Measurements from ENCODE around the gene INSL3. TPM values are rescaled to one million over a fixed set of nuclear protein-coding genes. Genes with fewer than 3 reads are reported as not detected.

Gene INSL3, protein sequence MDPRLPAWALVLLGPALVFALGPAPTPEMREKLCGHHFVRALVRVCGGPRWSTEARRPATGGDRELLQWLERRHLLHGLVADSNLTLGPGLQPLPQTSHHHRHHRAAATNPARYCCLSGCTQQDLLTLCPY
- polyA plus RNA-seq (2012; ENCODE audit: insufficient read depth, insufficient read length) = 1.2 TPM

- no peak within 1 kb of the TSS for H3K4me3 ChIP-seq (ENCODE audit: low read length)
- DNase-seq (ENCODE audit: low read depth, low spot score) = no peak
Measured at GRCh38 chr19:17821190-17821589, at the start of gene INSL3. INSL3 (minus strand) TSS chr19:17821519; CDS start chr19:17821506, 13 bp downstream.

DNA sequence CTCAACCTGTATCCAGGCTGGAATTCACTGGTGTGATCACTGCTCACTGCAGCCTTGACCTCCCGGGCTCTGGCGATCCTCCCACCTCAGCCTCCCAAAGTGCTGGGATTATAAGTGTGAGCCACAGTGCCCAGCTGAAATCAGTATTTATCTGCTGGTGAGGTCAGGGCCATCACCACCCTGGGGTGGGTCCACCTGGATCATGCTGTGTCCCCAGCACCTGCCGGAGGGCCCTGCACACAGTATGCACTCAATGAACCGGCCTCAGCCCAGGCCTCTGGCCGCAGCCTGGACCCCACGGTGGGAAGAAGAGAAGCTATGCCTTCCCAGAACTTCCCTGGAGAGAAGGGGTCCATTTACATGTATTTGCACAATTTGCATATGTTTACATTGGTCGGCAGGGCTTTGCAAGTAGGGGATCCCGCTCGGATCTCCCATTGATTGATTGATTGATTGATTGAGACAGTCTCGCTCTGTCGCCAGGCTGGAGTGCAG lies 47.8 kb upstream of the INSL3 start:
- DNase-seq (ENCODE audit: low read depth, low spot score) = no peak
- H3K4me3 ChIP-seq (ENCODE audit: low read length) = no peak overlapping the region

DNA sequence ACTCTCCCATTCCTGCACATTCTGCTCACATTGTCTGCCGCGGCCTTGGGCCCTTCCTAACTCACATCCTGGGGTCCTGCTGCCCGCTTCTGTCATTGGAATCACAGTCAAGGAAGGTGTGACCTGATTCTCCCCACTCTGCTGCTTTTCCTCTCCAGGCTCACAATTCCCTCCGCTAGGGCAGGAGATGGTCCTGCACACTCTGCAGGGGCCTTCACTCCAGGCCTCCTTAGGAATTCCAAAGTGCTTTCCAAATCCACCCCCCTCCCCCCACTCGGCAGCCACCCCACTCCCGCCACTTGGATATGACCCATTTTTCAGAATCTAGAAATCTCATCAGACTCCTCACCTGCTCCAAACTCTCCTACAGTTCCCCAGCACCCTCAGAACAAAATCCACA lies 47.4 kb upstream of the INSL3 start:
- no peak for DNase-seq (ENCODE audit: low read depth, low spot score)
- H3K4me3 ChIP-seq (ENCODE audit: low read length) = no peak overlapping the region

- no peak overlapping the region for H3K4me3 ChIP-seq (ENCODE audit: low read length)
- DNase-seq (ENCODE audit: low read depth, low spot score) = no peak
Measured at GRCh38 chr19:17866964-17867486, 45.7 kb upstream of the INSL3 start.

DNA sequence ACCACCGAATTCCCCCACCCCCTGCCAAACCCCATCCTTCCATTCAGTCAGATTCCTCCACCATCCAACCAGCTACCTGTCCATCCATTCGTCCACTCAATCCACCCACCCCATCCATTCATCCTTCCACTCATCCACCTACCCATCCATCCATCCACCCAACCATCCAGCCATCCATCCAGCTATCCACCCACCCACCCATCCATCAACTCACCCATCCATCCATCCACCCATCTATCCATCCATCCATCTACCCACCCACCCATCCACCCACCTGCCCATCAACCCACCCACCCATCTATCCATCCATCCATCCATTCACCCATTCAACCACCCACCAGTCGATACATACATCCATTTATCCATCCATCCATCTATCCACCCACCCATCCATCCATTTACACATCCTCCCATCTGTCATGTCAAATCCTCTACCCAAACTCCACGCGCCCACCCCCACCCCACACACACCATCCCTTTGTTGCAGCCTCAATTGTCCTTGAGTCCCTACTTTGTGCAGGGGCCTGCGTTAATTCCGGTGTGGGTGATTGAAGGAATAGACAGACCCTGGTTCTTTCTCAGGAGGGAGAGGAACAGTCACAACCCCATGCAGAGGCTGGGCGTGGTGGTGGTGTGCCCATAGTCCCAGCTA lies 45.1 kb upstream of the INSL3 start:
- DNase-seq (ENCODE audit: low read depth, low spot score) = no peak

DNA sequence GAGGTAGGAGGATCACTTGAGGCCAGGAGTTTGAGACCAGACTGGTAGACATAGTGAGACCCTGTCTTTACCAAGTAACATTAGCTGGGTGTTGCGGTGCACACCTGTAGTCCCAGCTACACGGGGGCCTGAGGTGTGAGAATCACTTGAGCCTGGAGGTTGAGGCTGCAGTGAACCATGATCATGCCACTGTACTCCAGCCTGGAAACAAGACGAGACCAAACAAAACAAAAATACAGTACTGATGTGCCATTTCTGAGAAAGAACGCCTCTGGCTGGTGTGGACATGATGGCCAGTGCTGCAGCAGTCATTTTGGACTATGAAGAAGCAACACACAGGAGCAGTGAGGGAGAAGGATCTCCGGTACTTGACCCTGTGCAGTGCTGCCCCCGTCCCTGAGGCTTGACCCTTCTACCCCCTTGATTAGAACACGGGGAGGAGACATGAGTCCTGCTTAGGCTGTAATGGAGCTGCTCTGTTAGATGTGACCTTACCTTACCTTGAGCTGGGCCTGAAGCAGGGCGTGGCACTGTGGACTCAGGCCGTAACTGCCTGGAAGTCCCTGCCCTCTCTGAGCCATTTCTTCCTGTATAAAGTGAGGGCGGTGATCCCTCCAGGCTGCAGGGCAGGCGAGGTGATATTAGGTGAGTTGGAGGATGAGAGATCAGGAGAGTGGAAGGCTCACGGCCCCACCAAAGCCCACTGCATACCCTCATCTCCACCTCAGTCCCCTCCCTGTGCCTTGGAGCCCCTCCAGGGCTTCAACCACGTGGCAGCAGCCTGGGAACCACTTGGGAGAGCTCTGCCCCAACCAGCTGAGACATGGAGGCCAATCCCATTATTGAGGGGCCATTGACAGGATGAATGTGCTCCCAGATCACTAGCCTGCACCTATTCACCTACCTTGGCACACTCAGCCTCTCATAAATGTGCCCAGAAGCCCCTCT lies 44.3 kb upstream of the INSL3 start:
- no peak for DNase-seq (ENCODE audit: low read depth, low spot score)
- H3K4me3 ChIP-seq (ENCODE audit: low read length) = no peak overlapping the region

More for the DNA sequence above, 45.1 kb upstream of the INSL3 start:
- no peak overlapping the region for H3K4me3 ChIP-seq (ENCODE audit: low read length)

DNA sequence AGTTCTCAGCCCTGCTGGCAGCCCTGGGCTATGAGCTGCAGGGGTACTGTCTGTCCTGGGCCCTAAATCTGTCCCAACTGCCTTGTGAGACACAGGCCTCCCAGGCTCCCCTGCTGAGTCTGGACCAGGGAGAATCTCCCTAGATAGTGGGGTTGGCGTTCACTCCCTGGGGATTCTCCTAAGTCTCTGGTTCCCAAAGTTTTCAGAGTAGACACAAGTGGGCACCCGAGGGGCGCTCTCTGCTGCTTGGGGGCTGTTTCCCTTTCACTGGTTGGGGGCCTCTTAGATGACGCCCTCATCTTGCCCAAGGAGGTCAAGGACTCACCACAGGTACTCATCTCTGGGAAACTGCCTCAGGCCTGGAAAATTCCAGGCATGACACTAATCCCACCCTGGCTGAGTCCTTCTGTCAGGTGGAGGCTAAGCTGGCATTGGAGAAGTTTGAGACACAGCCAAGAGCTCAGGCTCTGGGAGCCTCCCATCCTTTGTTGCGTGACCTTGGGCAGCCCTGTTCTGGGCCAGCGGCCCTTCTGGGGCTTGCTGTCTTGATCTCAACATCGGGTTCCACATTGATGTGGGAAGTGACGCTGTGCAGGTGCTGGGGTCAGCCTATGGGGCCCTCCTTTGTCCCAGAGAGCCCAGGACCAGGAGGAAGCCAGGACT lies 42.3 kb upstream of the INSL3 start:
- no peak for DNase-seq (ENCODE audit: low read depth, low spot score)
- H3K4me3 ChIP-seq (ENCODE audit: low read length) = no peak overlapping the region

GRCh38 chr19:17862711-17863519 lies 41.6 kb upstream of the INSL3 start:
- no peak overlapping the region for H3K4me3 ChIP-seq (ENCODE audit: low read length)
- DNase-seq (ENCODE audit: low read depth, low spot score) = no peak

DNA sequence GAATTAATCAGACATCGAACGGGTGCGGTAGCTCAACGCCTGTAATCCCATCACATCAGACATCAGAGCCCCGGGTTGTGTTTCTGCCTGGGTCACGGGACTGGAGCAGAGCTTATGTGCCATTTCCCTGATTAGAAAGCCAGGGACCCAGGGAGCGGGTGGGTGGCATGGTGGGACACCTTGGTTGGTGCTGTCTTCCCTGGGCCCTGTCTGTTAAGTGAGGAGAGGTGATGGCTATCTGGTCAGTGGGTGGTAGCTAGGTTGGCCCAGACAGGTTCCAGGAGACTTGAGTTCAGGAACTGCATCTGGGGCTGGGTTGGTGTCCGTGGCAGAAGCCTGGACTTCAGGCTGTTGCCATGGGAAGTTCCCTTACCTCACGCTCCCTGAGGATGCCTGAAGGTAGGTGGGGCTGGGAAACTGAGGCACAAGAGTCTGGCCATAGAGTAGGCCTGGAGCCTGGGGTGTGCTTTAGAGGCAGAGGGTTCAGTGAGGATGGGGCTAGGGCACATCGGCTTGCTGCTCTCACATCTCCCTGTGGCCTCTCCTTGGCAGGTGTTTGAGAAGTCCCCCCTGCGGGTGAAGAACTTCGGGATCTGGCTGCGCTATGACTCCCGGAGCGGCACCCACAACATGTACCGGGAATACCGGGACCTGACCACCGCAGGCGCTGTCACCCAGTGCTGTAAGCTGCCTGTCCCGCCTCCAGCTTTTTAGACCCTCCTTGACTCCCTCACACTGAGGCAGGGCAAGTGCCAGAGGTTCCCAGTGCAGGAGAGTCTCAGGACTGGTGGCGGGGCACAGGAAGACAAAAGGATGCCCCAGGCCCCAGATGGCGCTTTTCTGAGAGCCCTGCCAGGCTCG lies 40.5 kb upstream of the INSL3 start:
- no peak for DNase-seq (ENCODE audit: low read depth, low spot score)
- peak overlapping the region; percentile 100 for H3K4me3 ChIP-seq (ENCODE audit: low read length)

- peak overlapping the region; percentile 100 for H3K4me3 ChIP-seq (ENCODE audit: low read length)
- no peak for DNase-seq (ENCODE audit: low read depth, low spot score)
Measured at GRCh38 chr19:17860993-17861360, 39.7 kb upstream of the INSL3 start.

- no peak for DNase-seq (ENCODE audit: low read depth, low spot score)
- H3K4me3 ChIP-seq (ENCODE audit: low read length) = peak overlapping the region; percentile 100
Measured at GRCh38 chr19:17860331-17860992, 39.1 kb upstream of the INSL3 start.

DNA sequence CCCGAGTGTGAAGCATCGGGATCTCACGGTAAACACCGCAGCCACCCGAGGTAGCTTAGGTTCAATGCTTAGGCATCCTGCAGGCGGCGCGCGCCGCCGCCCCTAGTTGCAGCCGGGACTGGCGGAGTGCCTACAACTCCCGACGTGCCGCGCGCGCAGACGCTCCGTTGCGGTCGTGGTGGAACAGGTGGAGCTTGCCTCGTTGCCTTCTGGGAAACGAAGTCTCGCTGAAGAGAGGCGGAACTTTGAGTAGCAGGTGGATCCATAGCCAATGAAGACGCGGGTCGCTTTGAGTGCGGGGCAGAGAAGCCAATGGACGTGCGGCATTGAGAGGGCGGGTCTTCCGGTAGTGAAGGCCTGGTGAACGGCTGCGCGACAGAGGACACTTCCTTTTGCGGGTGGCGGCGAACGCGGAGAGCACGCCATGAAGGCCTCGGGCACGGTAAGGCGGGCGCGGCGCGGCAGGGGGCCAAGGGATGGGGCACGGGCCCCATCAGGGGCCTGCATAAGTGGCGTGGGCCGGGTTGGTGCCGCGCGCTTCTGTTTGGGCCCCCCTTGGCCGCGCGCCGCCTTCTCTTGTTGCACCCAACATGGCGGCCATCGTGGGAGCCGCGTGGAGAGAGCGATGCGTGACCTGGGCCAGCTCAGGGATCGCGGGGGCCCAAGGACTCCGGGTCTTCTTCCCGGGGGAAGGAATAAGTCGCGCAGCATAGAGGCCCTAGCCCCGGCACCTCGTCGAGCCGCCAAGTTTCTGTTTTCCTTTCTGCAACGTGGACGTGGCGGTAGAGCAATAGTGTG lies 38.4 kb upstream of the INSL3 start, which contains the start of gene RPL18A:
Gene RPL18A (plus strand): TSS at position 378 of the 798 bp plus-strand sequence. CDS start 47 bp downstream, at position 425.
- H3K4me3 ChIP-seq (ENCODE audit: low read length) = peak within 1 kb of the TSS; percentile 100
- peak; percentile 100 for DNase-seq (ENCODE audit: low read depth, low spot score)

- DNase-seq (ENCODE audit: low read depth, low spot score) = peak; percentile 45
- no peak overlapping the region for H3K4me3 ChIP-seq (ENCODE audit: low read length)
Measured at GRCh38 chr19:17855280-17856152, 34.2 kb upstream of the INSL3 start.

- no peak for DNase-seq (ENCODE audit: low read depth, low spot score)
- H3K4me3 ChIP-seq (ENCODE audit: low read length) = no peak overlapping the region
Measured at GRCh38 chr19:17854061-17854460, 32.7 kb upstream of the INSL3 start.

DNA sequence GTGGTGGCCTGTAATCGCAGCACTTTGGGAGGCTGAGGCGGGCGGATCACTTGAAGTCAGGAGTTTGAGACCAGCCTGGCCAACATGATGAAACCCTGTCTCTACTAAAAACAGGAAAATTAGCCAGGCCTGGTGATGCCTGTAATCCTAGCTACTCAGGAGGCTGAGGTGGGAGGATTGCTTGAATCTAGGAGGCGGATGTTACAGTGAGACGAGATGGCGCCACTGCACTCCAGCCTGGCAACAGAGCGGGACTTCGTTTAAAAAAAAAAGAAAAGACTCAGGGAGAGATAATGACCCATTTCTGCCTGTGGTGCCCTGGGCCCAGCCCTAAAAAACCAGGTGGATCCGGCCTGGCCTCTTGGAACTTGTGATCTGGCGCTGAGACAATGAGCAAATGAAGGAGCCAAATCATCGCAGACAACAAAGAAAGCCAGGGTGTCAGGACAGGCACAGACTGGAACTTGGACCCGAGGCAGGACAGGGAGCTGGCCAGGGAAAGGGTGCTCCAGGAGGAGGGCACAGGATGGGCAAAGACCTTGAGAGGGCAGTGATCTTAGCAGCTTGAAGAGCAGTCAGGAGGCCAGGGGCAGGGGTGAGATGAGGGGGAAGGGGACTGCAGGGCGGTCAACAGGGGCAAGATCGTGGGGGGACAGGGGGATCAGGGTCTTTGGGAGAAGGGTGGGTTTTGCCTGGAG lies 27.4 kb upstream of the INSL3 start:
- no peak for DNase-seq (ENCODE audit: low read depth, low spot score)
- no peak overlapping the region for H3K4me3 ChIP-seq (ENCODE audit: low read length)
